AG10803 (cell line): ENCODE measurements around the gene FAM171A2.
"Not testable (repeated sequence)": the region's sequence is repeated elsewhere in the genome, so short reads cannot be mapped to it uniquely, and the experiment has no call there.

Experiments
- DNase-seq: peaks from one replicate; pipeline ENCODE4 v3.0.0; 2010; ENCODE audit warnings: low read depth
- H3K4me3 ChIP-seq: 2 replicates; pipeline ENCODE4 v1.5.1; 2011; ENCODE audit warnings: mild to moderate bottlenecking, low read length, control low read depth
- CTCF ChIP-seq: conservative IDR thresholded peaks from 2 replicates; pipeline ENCODE4 v1.5.1; 2011; ENCODE audit warnings: mild to moderate bottlenecking, low read length, control low read depth, inconsistent platforms

The FAM171A2 gene

GRCh38 chr17:44338702-44339101, 25.0 kb downstream of the FAM171A2 start:
- TF ChIP-seq CTCF: no peak
- H3K4me3 ChIP-seq: no peak overlapping the region
- no peak for DNase-seq

- DNase-seq: no peak
- no peak for TF ChIP-seq CTCF
- H3K4me3 ChIP-seq: no peak overlapping the region
Observed at GRCh38 chr17:44335968-44336367, 27.7 kb downstream of the FAM171A2 start.

GRCh38 chr17:44335564-44335963, 28.1 kb downstream of the FAM171A2 start:
- no peak for DNase-seq
- no peak overlapping the region for H3K4me3 ChIP-seq
- no peak for TF ChIP-seq CTCF

- TF ChIP-seq CTCF: no peak
- no peak for DNase-seq
- no peak overlapping the region for H3K4me3 ChIP-seq
Observed at GRCh38 chr17:44334727-44335126, 28.9 kb downstream of the FAM171A2 start.

- no peak overlapping the region for H3K4me3 ChIP-seq
- no peak for DNase-seq
- no peak for TF ChIP-seq CTCF
Observed at GRCh38 chr17:44334315-44334714, 29.3 kb downstream of the FAM171A2 start.

- no peak for TF ChIP-seq CTCF
- DNase-seq: no peak
- no peak overlapping the region for H3K4me3 ChIP-seq
Observed at GRCh38 chr17:44333371-44333770, 30.3 kb downstream of the FAM171A2 start.

GRCh38 chr17:44331249-44331760, 32.3 kb downstream of the FAM171A2 start:
- peak; percentile 65 for DNase-seq
- no peak overlapping the region for H3K4me3 ChIP-seq
- TF ChIP-seq CTCF: peak; percentile 80

- H3K4me3 ChIP-seq, DNase-seq: not testable (repeated sequence)
Observed at GRCh38 chr17:44330263-44330662, 33.4 kb downstream of the FAM171A2 start.

GRCh38 chr17:44329516-44329915, 34.1 kb downstream of the FAM171A2 start:
- H3K4me3 ChIP-seq, DNase-seq: not testable (repeated sequence)
